GM18507 (cell line): ENCODE measurements around the gene TAPT1.
"Not testable (repeated sequence)": the region's sequence is repeated elsewhere in the genome, so short reads cannot be mapped to it uniquely, and the experiment has no call there.

Experiments used
- DNase-seq: peaks from one replicate; pipeline ENCODE4 v3.0.0; 2011; ENCODE audit warnings: low read depth; ENCODE audit not compliant: insufficient read length; ENCODE audit errors: extremely low spot score
- FAIRE-seq: peaks from 2 replicates; lab custom pipeline; 2011; peaks lifted over from hg19 to GRCh38; lab: Jason Lieb, UNC

TAPT1 gene

DNA sequence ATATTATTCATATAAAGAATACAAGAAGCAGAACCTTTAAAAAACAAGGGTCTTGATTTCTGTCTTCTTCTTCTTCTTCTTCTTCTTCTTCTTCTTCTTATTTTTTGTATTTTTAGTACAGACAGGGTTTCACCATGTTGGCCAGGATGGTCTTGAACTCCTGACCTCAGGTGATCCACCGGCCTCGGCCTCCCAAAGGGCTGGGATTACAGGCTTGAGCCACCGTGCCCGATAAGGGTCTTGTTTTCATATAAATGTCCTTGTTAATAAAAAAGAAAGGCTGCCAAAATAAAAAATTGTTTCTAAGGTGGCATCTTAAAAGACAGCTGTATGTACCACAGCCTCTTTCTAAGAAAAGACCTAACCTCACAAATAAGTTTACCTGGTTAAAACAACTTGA, 31.5 kb downstream of the TAPT1 start:
- DNase-seq, FAIRE-seq: not testable (repeated sequence)

DNA sequence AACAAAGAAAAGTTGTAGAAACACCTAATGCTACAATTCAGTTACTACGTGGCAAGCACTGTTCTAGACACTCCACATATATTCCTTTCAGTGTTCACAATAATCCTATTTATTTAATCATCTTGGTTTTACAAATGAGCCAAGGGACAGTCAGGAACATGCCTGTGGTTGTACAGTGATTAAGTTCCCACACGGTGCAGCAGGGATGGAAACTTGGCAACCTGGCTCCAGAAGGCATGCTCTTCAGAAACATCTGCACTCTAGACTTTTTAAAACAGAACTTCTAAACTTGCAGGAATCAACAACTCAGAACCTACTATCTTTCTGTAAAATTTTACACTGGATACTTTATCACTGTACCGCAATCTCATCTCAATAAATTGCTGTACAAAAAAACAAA, 32.1 kb downstream of the TAPT1 start:
- no peak for FAIRE-seq
- DNase-seq: no peak

DNA sequence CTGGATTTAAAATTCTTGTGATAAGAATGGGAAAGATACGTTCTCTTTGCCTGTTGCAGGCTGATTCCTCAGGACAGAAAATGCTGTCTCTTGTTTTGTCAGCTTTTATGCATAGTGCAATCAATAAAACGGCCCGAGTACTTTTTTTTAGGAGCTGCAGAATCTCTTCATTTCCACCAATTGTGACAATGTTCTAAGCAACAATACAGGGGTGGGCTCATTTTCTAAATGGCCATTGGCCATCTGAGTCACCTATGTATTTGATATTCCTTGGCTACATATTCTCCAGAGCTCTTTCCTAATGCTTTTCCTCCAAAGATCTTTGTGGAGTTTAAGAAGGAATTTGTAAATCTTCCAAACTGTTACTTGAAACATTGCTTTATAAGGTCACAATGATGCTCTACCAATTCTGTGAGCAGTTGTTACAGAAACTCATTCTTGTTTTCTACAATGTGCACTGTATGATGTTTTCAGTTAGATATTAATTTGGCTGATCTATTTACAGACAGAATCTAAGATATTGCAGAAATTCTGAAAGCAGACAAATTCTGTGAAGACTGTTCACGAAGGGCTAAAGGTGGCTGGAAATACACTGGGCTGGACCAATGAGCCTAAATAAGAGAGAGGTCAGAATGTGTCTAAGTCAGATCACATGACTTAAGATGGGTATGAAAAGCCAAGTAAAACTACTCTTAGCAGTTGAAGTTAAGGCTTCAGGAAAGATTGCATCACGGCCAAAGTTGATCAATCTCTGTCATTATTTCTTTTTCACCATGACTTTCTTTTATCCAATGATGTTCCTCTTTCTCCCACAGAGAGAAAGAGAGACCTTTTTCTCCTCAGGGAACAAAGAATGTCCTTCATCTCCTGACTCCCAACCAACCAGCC, 33.4 kb downstream of the TAPT1 start:
- FAIRE-seq (no peak), DNase-seq (no peak)

DNA sequence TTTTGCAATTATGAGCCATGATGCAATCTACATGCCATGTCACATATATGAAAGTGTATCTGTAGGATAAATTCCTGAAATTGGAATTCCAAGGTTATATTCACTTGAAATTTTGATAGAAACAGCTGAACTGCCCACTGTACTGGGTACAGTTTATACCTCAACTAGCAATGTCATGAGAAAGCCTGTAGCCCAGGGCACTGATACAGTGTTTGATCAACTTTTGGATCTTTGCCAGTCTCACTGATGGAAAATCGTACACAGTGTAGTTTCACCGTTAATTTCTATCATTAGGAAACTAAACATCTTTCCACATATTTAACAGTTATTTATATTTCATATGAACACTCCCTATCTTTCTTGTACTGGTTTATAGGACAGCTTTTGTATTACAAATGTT, 34.2 kb downstream of the TAPT1 start:
- FAIRE-seq (no peak), DNase-seq (no peak)

- DNase-seq (no peak), FAIRE-seq (no peak)
Observed at GRCh38 chr4:16187455-16187854, 38.8 kb downstream of the TAPT1 start.

- DNase-seq (no peak), FAIRE-seq (no peak)
Observed at GRCh38 chr4:16186986-16187385, 39.3 kb downstream of the TAPT1 start.

GRCh38 chr4:16183604-16184003, 42.7 kb downstream of the TAPT1 start:
- no peak for DNase-seq
- no peak for FAIRE-seq

- DNase-seq (no peak), FAIRE-seq (no peak)
Observed at GRCh38 chr4:16176621-16177020, 49.6 kb downstream of the TAPT1 start.

DNA sequence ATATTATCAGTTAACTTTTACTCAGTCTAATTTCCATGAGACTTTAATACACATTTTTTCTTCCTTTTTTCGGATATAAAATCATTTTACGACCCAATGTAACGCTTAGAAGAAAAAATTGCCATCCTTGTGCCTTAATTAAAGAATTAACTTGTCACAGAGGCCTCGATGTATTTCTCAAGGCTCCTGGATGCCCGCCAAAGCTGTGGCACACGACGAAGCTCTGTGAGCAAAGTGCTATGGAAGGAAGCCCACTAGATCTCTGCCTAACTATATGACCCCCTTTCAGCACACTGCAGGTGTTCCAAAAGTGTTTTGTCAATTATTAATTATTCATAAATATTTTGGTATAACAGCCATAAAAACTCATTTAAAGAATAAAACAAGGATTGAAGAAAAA, 54.4 kb downstream of the TAPT1 start:
- no peak for FAIRE-seq
- DNase-seq: no peak

DNA sequence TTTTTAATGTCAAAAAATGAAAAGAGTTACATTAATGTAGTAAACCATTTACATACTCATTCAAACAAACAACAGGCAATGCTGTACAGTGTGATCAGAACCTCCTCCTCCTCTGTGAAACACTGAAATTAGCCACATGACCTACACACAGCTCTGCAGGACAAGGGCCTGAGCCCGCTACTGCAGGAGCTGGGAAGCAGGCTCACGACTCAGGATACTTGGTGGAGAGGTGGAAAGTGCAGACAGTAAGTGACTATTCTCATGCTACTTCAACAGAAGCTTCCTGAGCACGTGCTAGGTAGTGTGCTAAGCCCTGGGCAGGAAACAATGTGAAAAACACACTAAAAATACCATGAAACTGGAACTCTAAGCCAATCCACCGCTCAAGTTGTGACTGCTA, 56.8 kb downstream of the TAPT1 start:
- FAIRE-seq (no peak), DNase-seq (no peak)

- no peak for FAIRE-seq
- no peak for DNase-seq
Observed at GRCh38 chr4:16168710-16169388, 57.4 kb downstream of the TAPT1 start.

DNA sequence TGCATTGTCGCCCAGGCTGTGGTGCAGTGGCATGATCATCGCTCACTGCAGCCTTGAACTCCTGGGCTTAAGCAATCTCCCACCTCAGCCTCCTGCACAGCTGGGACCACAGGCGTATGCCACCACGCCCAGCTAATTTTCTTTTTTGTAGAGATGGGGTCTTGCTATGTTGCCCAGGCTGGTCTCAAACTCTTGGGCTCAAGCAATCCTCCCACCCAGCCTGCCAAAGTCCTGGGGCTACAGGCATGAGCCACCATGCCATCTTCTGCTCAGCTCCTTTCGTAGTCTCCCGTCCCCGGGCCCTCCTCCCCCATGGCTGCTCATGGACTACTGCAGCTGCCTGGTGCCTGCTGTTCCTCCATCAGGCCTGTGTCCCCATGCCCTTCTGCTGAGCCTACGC, 58.1 kb downstream of the TAPT1 start:
- FAIRE-seq (no peak), DNase-seq (no peak)

DNA sequence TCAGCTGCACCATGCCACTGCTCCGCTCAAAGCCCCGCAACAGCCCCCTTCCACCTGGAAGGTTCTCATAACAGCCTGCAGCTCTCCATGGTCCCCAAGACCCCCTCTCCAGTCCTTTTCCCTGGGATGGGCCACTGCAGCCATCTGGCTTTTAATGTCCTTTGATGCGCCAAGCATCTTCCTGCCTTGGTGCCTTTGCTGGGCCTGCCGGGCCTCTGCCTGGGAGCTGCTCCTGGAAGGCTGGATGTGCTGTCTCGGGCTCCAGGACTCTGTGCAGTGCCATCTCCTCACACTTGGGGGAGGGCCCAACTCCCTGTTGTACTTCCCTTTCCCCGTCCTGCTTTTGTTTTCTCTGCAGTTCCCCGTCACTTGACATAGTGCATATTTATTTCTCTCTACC, 60.3 kb downstream of the TAPT1 start:
- DNase-seq (no peak), FAIRE-seq (no peak)

- FAIRE-seq: no peak
Observed at GRCh38 chr4:16162891-16163290, 63.4 kb downstream of the TAPT1 start.

GRCh38 chr4:16161851-16162408, 64.3 kb downstream of the TAPT1 start:
- no peak for DNase-seq
- no peak for FAIRE-seq

More at GRCh38 chr4:16162891-16163290, 63.4 kb downstream of the TAPT1 start:
- DNase-seq: no peak

DNA sequence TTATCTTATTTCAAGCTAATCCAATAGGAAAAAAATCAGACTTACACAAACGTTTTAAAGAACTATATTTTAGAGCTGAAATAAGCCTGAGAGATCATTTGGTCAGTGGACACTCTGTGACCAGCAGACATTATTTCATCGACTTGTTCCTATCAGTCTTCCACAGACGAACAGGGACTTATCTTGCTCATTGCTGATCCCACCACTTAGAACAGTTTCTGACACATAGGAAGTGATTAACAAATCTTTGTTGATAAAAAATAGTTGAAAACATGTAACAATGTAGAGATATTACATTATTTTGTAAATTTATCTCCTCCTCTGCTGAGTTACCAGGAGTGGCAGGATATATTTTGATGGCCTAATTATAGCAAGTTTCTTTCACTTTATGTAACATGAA, 65.8 kb downstream of the TAPT1 start:
- DNase-seq: no peak
- no peak for FAIRE-seq

GRCh38 chr4:16159286-16159685, 67.0 kb downstream of the TAPT1 start:
- FAIRE-seq (no peak), DNase-seq (no peak)

GRCh38 chr4:16158504-16158852, 67.8 kb downstream of the TAPT1 start:
- DNase-seq (no peak), FAIRE-seq (no peak)

DNA sequence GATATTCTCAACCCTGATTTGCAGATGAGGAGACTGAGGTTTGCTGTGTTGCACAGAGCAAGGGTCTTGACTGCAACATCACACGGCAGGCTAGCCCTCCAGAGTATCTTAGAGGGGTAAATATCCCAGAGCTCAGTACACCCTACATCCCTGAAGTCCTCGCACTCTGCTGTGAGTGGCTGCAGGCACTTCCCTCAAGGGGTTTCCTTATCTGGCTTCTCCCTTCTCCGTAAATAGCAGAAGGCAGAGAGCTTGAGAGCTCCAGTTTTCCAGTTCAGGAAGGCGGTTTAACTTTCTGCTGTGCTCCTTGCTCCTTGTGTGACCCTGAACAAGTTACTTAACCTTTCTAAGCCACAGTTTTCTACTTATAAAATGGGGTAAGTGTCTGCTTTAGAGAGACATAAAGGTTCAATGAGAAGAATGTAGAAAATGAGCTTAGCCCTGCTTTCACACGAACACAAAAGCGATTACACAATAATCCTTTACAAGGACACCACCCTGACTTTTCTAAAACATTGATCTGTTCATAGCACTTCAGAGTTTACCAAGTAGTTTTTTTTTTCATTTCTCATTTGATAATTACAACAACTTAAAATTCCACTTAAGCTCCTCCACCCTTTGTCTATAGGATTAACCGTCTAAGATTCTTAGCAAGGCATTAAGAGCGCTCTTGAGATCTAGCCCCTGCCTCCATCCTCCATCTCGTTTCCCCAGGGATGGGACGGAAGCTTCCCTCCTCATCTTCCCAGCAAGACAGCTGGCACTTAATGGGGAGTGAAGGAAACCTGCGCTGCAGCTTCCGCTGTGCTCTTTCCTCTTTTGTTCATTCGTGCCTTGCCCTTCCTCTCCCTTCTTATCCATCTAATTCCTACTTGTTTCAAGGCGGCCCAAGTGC, 68.4 kb downstream of the TAPT1 start:
- no peak for DNase-seq
- no peak for FAIRE-seq
